ENCODE results near the gene PIR.

DNA sequence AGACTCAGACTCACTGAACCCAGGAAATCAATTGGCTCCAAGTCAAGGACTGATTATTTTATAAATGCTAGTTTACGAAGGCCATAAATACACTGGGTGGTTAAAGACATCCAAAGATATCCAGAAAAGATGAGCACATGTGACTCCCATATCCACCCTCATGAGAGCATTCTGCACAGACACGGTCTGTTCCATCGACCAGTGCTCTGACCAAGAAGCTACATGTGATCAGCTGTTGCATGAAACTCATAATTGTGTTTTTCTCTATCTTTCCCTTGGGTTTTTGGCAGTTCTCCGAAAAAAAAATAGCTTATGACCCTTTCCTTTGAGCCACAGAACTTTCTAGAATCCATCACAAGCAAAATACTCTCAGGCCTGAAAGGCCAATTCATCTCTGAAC is 2.7 kb upstream of the PIR start:
- no peak for TF ChIP-seq CTCF (IDR thresholded peaks at IDR 0.05)
- no peak for TF ChIP-seq POLR2A (IDR thresholded peaks at IDR 0.05)
